ENCODE results near the gene HOXC11. TPM values are rescaled to one million over a fixed set of nuclear protein-coding genes. Genes with fewer than 3 reads are reported as not detected.
A peak's percentile ranks its signal among the peaks of the same experiment; 100 is the strongest.

HOXC11 gene
- polyA plus RNA-seq, 4 donors: 0.03 to 1.1 (median 0.63) TPM

GRCh38 chr12:53994264-53995001, 21.5 kb downstream of the HOXC11 start:
- 3 to 5% (median 3%) methylated on average over 52 to 60 of the region's 60 CpGs for WGBS, 3 donors
- Histone ChIP-seq H3K4me1 (ENCODE audit: control insufficient read depth in 3 of 3, insufficient read depth in 2 of 3, low read depth in 1 of 3, low read length in 2 of 3) (peaks cover 4 to 25% (median 4%) of the 10 kb centered on the region in 3 donors), H3K27me3 (ENCODE audit: control insufficient read depth in 3 of 3, insufficient read depth in 3 of 3, low read length in 3 of 3) (peaks cover 7 to 100% (median 75%) of the 10 kb centered on the region in 3 donors), H3K4me3 (ENCODE audit: low read depth in 1 of 3, low read length in 3 of 3) (no peak overlapping the region), H3K27ac (ENCODE audit: low read depth in 1 of 3, low read length in 2 of 3) (no peak overlapping the region), H3K36me3 (ENCODE audit: control insufficient read depth in 3 of 3, insufficient read depth in 2 of 3, low read depth in 1 of 3, low read length in 3 of 3) (no peaks in the 10 kb centered on the region), H3K9me3 (ENCODE audit: control insufficient read depth in 2 of 2, insufficient read depth in 1 of 2, low read depth in 1 of 2, low read length in 1 of 2) (peaks cover 0 to 3% of the 10 kb centered on the region in 2 donors)
- no peak for FAIRE-seq
- peak; percentile 37 to 58 for DNase-seq

DNA sequence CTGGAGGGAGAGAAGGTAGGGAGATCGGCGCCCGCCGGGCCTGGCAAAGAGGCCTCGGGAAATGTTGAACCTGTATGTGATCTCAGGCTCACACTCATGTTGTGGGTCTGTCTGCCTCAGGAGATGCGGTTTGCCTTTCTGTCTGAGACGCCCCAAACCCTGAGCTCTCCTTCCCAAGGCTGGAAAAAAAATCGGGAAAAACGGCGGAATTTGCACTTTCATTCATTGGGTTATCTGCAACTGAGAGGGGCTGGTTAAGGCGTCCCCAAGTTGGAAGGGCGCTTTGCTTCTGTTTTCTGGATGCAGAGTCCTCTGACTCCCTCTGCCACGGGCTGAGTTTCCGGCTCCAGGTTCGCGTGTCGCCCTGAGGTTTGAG, 22.1 kb downstream of the HOXC11 start:
- WGBS, 3 donors: 4 to 8% (median 4%) methylated on average over 17 of the region's 17 CpGs
- H3K36me3 ChIP-seq (ENCODE audit: control insufficient read depth in 3 of 3, insufficient read depth in 2 of 3, low read depth in 1 of 3, low read length in 3 of 3): no peaks in the 10 kb centered on the region
- FAIRE-seq: no peak
- H3K4me1 ChIP-seq (ENCODE audit: control insufficient read depth in 3 of 3, insufficient read depth in 2 of 3, low read depth in 1 of 3, low read length in 2 of 3): peaks cover 4 to 28% (median 4%) of the 10 kb centered on the region in 3 donors
- H3K9me3 ChIP-seq (ENCODE audit: control insufficient read depth in 2 of 2, insufficient read depth in 1 of 2, low read depth in 1 of 2, low read length in 1 of 2): peaks cover 0 to 3% of the 10 kb centered on the region in 2 donors
- H3K27ac ChIP-seq (ENCODE audit: low read depth in 1 of 3, low read length in 2 of 3): no peak overlapping the region
- H3K27me3 ChIP-seq (ENCODE audit: control insufficient read depth in 3 of 3, insufficient read depth in 3 of 3, low read length in 3 of 3): peaks cover 7 to 100% (median 76%) of the 10 kb centered on the region in 3 donors
- peak overlapping the region in 1 of 3 donors; percentile 64 for H3K4me3 ChIP-seq (ENCODE audit: low read depth in 1 of 3, low read length in 3 of 3)
- no peak for DNase-seq

DNA sequence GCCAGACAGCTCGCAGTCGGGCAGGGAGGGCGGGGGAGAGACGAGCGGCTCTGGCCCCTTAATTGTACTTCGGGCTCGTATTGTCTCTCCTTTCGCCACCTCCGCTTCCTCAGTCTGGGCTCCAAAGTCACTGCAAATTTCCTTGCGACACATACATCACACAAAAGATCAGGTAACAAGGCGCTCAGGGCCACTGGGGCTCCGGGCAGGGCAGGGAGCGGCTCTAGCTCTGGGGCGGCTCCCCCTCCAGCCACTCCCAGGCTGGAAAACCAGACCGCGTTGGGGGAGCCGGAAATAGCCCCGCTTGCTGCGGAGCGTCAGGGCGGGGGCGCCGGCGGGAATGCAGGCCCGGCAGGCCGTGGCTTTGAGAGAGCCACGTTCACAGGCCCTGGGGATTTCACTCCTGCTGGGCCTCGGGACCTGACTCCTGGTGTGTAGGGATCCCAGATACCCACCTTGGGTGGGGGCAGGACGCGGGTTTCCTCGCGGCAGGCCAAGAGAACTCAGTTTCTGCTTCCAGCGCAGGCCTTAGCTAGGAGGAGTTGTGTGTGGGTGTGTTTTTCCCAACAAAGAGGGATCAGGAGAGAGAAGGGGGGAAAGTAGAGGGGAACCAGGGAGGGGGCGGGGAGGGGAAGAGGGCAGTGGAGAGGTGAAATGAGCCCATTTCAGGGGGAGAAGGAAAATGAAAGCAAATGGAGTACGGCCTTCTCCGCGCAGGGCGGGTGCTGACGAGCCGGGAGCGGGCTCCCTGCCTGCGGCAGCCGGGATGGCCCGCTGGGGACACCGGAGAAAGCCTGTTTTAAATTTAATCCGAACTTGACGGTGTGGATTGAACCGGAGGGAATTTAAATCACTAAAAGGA, 22.7 kb downstream of the HOXC11 start:
- peaks cover 4 to 31% (median 4%) of the 10 kb centered on the region in 3 donors for H3K4me1 ChIP-seq (ENCODE audit: control insufficient read depth in 3 of 3, insufficient read depth in 2 of 3, low read depth in 1 of 3, low read length in 2 of 3)
- peaks cover 0 to 3% of the 10 kb centered on the region in 2 donors for H3K9me3 ChIP-seq (ENCODE audit: control insufficient read depth in 2 of 2, insufficient read depth in 1 of 2, low read depth in 1 of 2, low read length in 1 of 2)
- no peaks in the 10 kb centered on the region for H3K36me3 ChIP-seq (ENCODE audit: control insufficient read depth in 3 of 3, insufficient read depth in 2 of 3, low read depth in 1 of 3, low read length in 3 of 3)
- peaks cover 7 to 100% (median 79%) of the 10 kb centered on the region in 3 donors for H3K27me3 ChIP-seq (ENCODE audit: control insufficient read depth in 3 of 3, insufficient read depth in 3 of 3, low read length in 3 of 3)
- 1 to 4% (median 2%) methylated on average over 48 of the region's 48 CpGs for WGBS, 3 donors
- no peak overlapping the region for H3K27ac ChIP-seq (ENCODE audit: low read depth in 1 of 3, low read length in 2 of 3)
- no peak for FAIRE-seq
- H3K4me3 ChIP-seq (ENCODE audit: low read depth in 1 of 3, low read length in 3 of 3): peak overlapping the region in 2 of 3 donors; percentile 17 to 64
- DNase-seq: peak; percentile 62 to 81

DNA sequence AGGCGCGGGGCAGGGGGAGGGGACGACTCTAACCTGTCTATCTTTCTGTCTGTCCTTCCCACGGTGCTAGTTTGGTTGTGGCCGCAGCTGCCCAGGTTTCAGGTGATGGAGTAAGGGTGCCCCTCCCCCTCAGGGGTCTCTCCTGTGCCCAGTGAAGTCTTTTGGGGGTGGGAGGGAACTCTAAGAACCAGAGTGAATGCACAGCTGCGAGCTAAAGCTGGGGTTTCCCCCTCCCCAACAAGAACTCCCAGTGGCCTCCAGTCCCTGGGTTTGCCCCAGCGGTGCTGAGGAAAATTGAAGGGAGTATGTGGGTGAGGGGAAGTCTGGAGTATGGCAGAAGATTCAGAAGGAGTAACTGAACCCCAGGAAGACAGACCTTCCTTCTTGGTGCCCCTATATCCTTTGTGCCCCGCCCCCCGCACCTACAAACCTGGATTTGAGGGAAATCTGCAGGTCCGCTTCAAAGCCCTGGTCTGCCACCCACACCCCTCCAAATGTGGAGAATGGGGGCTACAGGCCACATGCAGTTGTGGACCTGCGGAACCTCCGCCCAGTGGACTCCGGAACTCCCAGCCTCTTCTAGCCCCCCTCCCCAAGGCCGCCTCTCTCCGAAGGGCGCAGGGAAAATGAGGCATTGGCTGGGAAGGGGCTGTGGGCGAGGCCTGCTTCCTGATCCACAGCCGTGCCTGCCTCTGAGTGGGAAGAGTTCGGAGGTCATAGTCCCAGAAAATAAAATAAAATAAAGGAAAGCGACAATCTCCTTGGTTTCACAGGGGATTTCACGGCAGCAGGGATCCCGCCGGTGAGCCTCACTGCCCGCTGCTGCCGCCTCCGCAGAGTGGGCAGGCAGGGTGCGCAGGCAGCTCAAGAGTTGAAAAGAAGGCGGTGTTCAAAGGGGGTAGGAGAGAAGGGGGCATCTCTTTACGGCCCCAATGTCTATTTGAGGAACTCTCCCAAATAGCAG, 23.6 kb downstream of the HOXC11 start:
- no peak overlapping the region for H3K27ac ChIP-seq (ENCODE audit: low read depth in 1 of 3, low read length in 2 of 3)
- peaks cover 4 to 31% (median 4%) of the 10 kb centered on the region in 3 donors for H3K4me1 ChIP-seq (ENCODE audit: control insufficient read depth in 3 of 3, insufficient read depth in 2 of 3, low read depth in 1 of 3, low read length in 2 of 3)
- 33 to 37% (median 34%) methylated on average over 28 to 29 of the region's 29 CpGs for WGBS, 3 donors
- peaks cover 7 to 100% (median 78%) of the 10 kb centered on the region in 3 donors for H3K27me3 ChIP-seq (ENCODE audit: control insufficient read depth in 3 of 3, insufficient read depth in 3 of 3, low read length in 3 of 3)
- DNase-seq (no peak), FAIRE-seq (no peak)
- H3K4me3 ChIP-seq (ENCODE audit: low read depth in 1 of 3, low read length in 3 of 3): peak overlapping the region in 2 of 3 donors; percentile 17 to 64
- no peaks in the 10 kb centered on the region for H3K36me3 ChIP-seq (ENCODE audit: control insufficient read depth in 3 of 3, insufficient read depth in 2 of 3, low read depth in 1 of 3, low read length in 3 of 3)
- H3K9me3 ChIP-seq (ENCODE audit: control insufficient read depth in 2 of 2, insufficient read depth in 1 of 2, low read depth in 1 of 2, low read length in 1 of 2): peaks cover 0 to 3% of the 10 kb centered on the region in 2 donors

DNA sequence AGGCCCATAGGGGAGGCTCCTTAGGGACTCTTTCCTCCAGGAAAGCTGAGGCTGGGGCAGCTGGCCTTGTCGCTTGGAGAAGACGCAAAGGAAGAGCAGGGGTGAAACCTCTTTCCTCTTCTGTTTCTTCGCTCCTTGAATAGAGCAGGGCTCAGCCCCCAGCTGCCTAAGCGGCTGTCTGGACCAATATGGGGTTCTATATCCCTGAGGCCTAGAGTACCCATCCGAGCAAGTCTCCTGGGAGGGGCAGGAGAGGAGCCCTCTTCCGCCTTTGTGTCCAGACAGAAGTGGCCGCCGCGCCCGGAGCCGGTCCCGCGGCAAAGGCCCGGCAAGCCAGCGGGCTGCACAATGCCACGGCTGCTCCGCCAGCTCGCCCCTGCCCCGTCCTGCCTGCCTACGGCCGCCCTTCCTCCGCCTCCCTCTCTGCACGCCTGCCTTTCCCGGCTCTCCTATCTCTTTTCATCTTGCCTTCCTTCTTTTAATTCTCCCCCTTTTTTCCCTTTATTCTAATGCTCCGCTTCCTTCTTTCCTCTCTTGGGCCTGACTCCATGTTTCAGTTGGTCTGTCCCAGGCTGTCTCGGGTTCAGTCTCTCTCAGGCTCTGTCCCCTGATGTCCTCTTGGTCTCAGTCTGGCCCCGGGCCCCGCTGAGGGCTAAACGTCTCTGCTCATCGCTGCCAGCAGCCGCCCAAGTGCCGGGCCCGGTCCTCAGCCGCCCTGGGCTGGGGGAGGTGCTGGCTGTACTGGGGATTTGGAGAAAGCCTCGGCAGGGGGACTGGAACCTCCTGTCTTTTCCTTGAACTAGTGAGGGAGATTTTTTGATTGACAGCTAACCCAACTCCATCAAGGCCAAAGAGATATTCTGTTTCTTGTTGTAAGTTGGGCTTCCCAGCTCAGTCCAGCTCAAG, 24.5 kb downstream of the HOXC11 start:
- WGBS, 3 donors: 6 to 12% (median 8%) methylated on average over 32 to 35 of the region's 35 CpGs
- H3K4me1 ChIP-seq (ENCODE audit: control insufficient read depth in 3 of 3, insufficient read depth in 2 of 3, low read depth in 1 of 3, low read length in 2 of 3): peaks cover 4 to 31% (median 4%) of the 10 kb centered on the region in 3 donors
- H3K9me3 ChIP-seq (ENCODE audit: control insufficient read depth in 2 of 2, insufficient read depth in 1 of 2, low read depth in 1 of 2, low read length in 1 of 2): peaks cover 0 to 3% of the 10 kb centered on the region in 2 donors
- H3K36me3 ChIP-seq (ENCODE audit: control insufficient read depth in 3 of 3, insufficient read depth in 2 of 3, low read depth in 1 of 3, low read length in 3 of 3): no peaks in the 10 kb centered on the region
- DNase-seq (no peak), FAIRE-seq (no peak)
- H3K27ac ChIP-seq (ENCODE audit: low read depth in 1 of 3, low read length in 2 of 3): no peak overlapping the region
- H3K4me3 ChIP-seq (ENCODE audit: low read depth in 1 of 3, low read length in 3 of 3): no peak overlapping the region
- peaks cover under 1 to 100% (median 77%) of the 10 kb centered on the region in 3 donors for H3K27me3 ChIP-seq (ENCODE audit: control insufficient read depth in 3 of 3, insufficient read depth in 3 of 3, low read length in 3 of 3)

GRCh38 chr12:53998110-53998899, 25.4 kb downstream of the HOXC11 start:
- 8 to 19% (median 10%) methylated on average over 11 of the region's 11 CpGs for WGBS, 3 donors
- Histone ChIP-seq H3K36me3 (ENCODE audit: control insufficient read depth in 3 of 3, insufficient read depth in 2 of 3, low read depth in 1 of 3, low read length in 3 of 3) (no peaks in the 10 kb centered on the region), H3K27ac (ENCODE audit: low read depth in 1 of 3, low read length in 2 of 3) (no peak overlapping the region), H3K27me3 (ENCODE audit: control insufficient read depth in 3 of 3, insufficient read depth in 3 of 3, low read length in 3 of 3) (peaks cover 0 to 100% (median 79%) of the 10 kb centered on the region in 3 donors), H3K4me1 (ENCODE audit: control insufficient read depth in 3 of 3, insufficient read depth in 2 of 3, low read depth in 1 of 3, low read length in 2 of 3) (peaks cover 4 to 31% (median 4%) of the 10 kb centered on the region in 3 donors), H3K9me3 (ENCODE audit: control insufficient read depth in 2 of 2, insufficient read depth in 1 of 2, low read depth in 1 of 2, low read length in 1 of 2) (peaks cover 0 to 3% of the 10 kb centered on the region in 2 donors), H3K4me3 (ENCODE audit: low read depth in 1 of 3, low read length in 3 of 3) (no peak overlapping the region)
- FAIRE-seq (no peak), DNase-seq (no peak)

GRCh38 chr12:53998900-53999236, 25.9 kb downstream of the HOXC11 start:
- no peak for DNase-seq
- no peak for FAIRE-seq

More at GRCh38 chr12:53998900-53999236, 25.9 kb downstream of the HOXC11 start:
- no peak overlapping the region for H3K4me3 ChIP-seq (ENCODE audit: low read depth in 1 of 3, low read length in 3 of 3)
- H3K36me3 ChIP-seq (ENCODE audit: control insufficient read depth in 3 of 3, insufficient read depth in 2 of 3, low read depth in 1 of 3, low read length in 3 of 3): no peaks in the 10 kb centered on the region
- H3K9me3 ChIP-seq (ENCODE audit: control insufficient read depth in 2 of 2, insufficient read depth in 1 of 2, low read depth in 1 of 2, low read length in 1 of 2): peaks cover 0 to 3% of the 10 kb centered on the region in 2 donors
- H3K27ac ChIP-seq (ENCODE audit: low read depth in 1 of 3, low read length in 2 of 3): no peak overlapping the region
- peaks cover 0 to 100% (median 78%) of the 10 kb centered on the region in 3 donors for H3K27me3 ChIP-seq (ENCODE audit: control insufficient read depth in 3 of 3, insufficient read depth in 3 of 3, low read length in 3 of 3)
- WGBS, 3 donors: 7 to 12% (median 12%) methylated on average over 13 of the region's 13 CpGs
- H3K4me1 ChIP-seq (ENCODE audit: control insufficient read depth in 3 of 3, insufficient read depth in 2 of 3, low read depth in 1 of 3, low read length in 2 of 3): peaks cover 4 to 31% (median 4%) of the 10 kb centered on the region in 3 donors

All from small intestine (tissue), 7 donors.